A549 (cell line): Measurements from ENCODE around the gene LRRC19. TPM values are rescaled to one million over a fixed set of nuclear protein-coding genes. Genes with fewer than 3 reads are reported as not detected.
A peak's percentile ranks its signal among the peaks of the same experiment; 100 is the strongest.

Source experiments
- ATAC-seq, 2 experiments: fragments of 200-7000 bp in 1 of 2; fragments of >200 bp in 1 of 2; cut with Nextera tagmentation in 1 of 2; cut with Tn5 transposase in 1 of 2; 3 replicates each; pipeline versions ENCODE4 v1.8.0 to v1.9.1; 2018 to 2020; ENCODE audit warnings: mild to moderate bottlenecking in 1 of 2, moderate library complexity in 1 of 2
- CTCF ChIA-PET: fragments of 300-600 bp; sonication (Branson Sonifier 250); formaldehyde crosslinking; extraction: SDS; loops from one replicate; lab custom pipeline; 2021; ENCODE audit warnings: antibody characterized with exemption, inconsistent platforms; lab: Yijun Ruan, JAX
- POLR2A ChIA-PET: fragments of 350-600 bp; formaldehyde crosslinking; extraction: SDS; loops from one replicate; lab custom pipeline; 2021; ENCODE audit warnings: antibody characterized with exemption, inconsistent platforms; lab: Yijun Ruan, JAX
- DNase-seq, 2 experiments: peaks; one replicate each; pipeline versions ENCODE4 v3.0.0 to v3.0.0-alpha.2; 2011 to 2016; ENCODE audit warnings: low read depth in 1 of 2, low spot score in 1 of 2
- FAIRE-seq: peaks from 2 replicates; lab custom pipeline; 2011; peaks lifted over from hg19 to GRCh38; lab: Jason Lieb, UNC
- H3K27ac ChIP-seq, 2 experiments: fragments of >200 bp; sonication (Bioruptor Twin); formaldehyde crosslinking; 3 replicates each; pipeline ENCODE4 v1.5.1; 2016 to 2017
- H3K4me1 ChIP-seq: fragments of >200 bp; sonication (Bioruptor Twin); formaldehyde crosslinking; 3 replicates; pipeline ENCODE4 v1.6.1; 2016
- H3K4me2 ChIP-seq: fragments of >200 bp; sonication (Bioruptor Twin); formaldehyde crosslinking; 3 replicates; pipeline ENCODE4 v1.6.1; 2016
- H3K4me3 ChIP-seq: fragments of >200 bp; sonication (Bioruptor Twin); formaldehyde crosslinking; 3 replicates; pipeline ENCODE4 v1.5.1; 2016
- H3K9me3 ChIP-seq: fragments of >200 bp; sonication (Bioruptor Twin); formaldehyde crosslinking; 3 replicates; pipeline ENCODE4 v1.6.1; 2016
- BCL3 ChIP-seq: fragments of >200 bp; sonication (Bioruptor Twin); formaldehyde crosslinking; IDR thresholded peaks from 3 replicates; pipeline ENCODE4 v1.6.1; 2016
- CHD4 ChIP-seq: fragments of 200-600 bp; sonication (generic); IDR thresholded peaks from 2 replicates; pipeline ENCODE4 v1.6.1; 2016; ENCODE audit warnings: antibody characterized with exemption, mild to moderate bottlenecking, borderline replicate concordance
- EP300 ChIP-seq, 2 experiments: fragments of >200 bp; sonication (Bioruptor Twin); formaldehyde crosslinking; IDR thresholded peaks; 2 replicates in 1 of 2; 3 replicates in 1 of 2; pipeline ENCODE4 v1.6.1; 2016 to 2017
- ESRRA ChIP-seq: fragments of 150-350 bp; IDR thresholded peaks from 2 replicates; pipeline ENCODE4 v1.6.1; 2014; ENCODE audit warnings: mild to moderate bottlenecking, low read length, borderline replicate concordance
- HDAC2 ChIP-seq: fragments of 200-600 bp; sonication (generic); IDR thresholded peaks from 2 replicates; pipeline ENCODE4 v1.6.1; 2016
- JUN ChIP-seq, 2 experiments: fragments of >200 bp; sonication (Bioruptor Twin); formaldehyde crosslinking; IDR thresholded peaks; 2 replicates in 1 of 2; 3 replicates in 1 of 2; pipeline ENCODE4 v1.6.1; 2016 to 2017
- POLR2A ChIP-seq: IDR thresholded peaks from 2 replicates; pipeline ENCODE4 v1.6.1; 2012; ENCODE audit warnings: mild to moderate bottlenecking, low read length
- RNF2 ChIP-seq: fragments of 200-600 bp; sonication (generic); IDR thresholded peaks from 2 replicates; pipeline ENCODE4 v1.6.1; 2016; ENCODE audit warnings: low read depth, mild to moderate bottlenecking, antibody characterized with exemption, moderate library complexity, borderline replicate concordance
- SMC3 ChIP-seq: fragments of >200 bp; sonication (Bioruptor Twin); formaldehyde crosslinking; IDR thresholded peaks from 3 replicates; pipeline ENCODE4 v1.6.1; 2018; ENCODE audit warnings: inconsistent platforms
- TFCP2L1 ChIP-seq: fragments of 250-450 bp; sonication (Bioruptor Pico); IDR thresholded peaks from 2 replicates; pipeline ENCODE4 v1.5.0; 2021; ENCODE audit warnings: mild to moderate bottlenecking
- WGBS: methylation state at CpG from one replicate; pipeline ENCODE4 v1.1.6; 2017; ENCODE audit errors: missing lambda C conversion rate; 5-methylcytosine and 5-hydroxymethylcytosine counted together
- polyA plus RNA-seq, 4 experiments: library from polyadenylated mRNA; depleted of rRNA in 3 of 4; stranded (reverse); fragments of >200 nt; fragmentation: RNase III in 1 of 4; extraction: RNeasy Plus Mini Kit Qiagen cat#74134 plus additional on column Dnase treatment in 1 of 4; gene quantifications; 2 replicates in 3 of 4; 3 replicates in 1 of 4; pipeline ENCODE4 v1.2.3, GENCODE V29; 2011 to 2017
- TF ChIP-seq, protein P1 (sequence below): fragments of 200-600 bp; sonication (generic); IDR thresholded peaks from 2 replicates; pipeline ENCODE4 v1.6.1; 2016; ENCODE audit warnings: antibody characterized with exemption, mild to moderate bottlenecking, moderate library complexity
- TF ChIP-seq, protein P2 (sequence below): fragments of 250-450 bp; sonication (Bioruptor Pico); IDR thresholded peaks from 2 replicates; pipeline ENCODE4 v1.5.0; 2021; ENCODE audit warnings: mild to moderate bottlenecking, moderate library complexity, borderline replicate concordance

The LRRC19 gene
- polyA plus RNA-seq, 2 of the 4 experiments (the other 2 are of a cell fraction) = 0.09 TPM; not detected in 1

DNA sequence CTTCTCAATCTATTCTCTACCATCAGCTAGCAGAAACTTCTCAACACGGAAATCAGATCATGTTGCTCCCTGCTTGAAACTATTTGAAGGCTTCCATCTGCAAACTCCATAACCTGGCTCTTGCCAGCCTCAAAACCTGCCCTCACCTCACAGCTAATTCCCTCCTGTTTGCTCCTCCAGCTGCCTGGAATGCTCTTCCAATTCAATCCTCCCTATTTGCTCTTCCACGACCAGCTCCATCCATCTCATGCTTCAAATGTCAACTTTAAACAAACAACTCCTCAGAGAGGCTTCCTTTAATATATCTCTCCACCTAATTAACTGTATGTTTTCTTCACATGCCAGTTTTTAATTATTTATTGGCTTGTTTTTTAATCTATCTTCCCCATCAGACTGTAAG lies 59.9 kb downstream of the LRRC19 start:
- Histone ChIP-seq H3K27ac (peak overlapping the region in 1 of 2 experiments; percentile 96; a peak in 3 of 6 replicates), H3K9me3 (no peaks in the 10 kb centered on the region), H3K4me3 (peak overlapping the region; percentile 79), H3K4me1 (peaks cover 17% of the 10 kb centered on the region), H3K4me2 (peak overlapping the region; percentile 85)
- DNase-seq = no peak
- ATAC-seq = no peak
- TF ChIP-seq JUN (IDR thresholded peaks at IDR 0.05) (no peak), POLR2A (no peak), TFCP2L1 (no peak), CHD4 (no peak), BCL3 (no peak), ESRRA (no peak), RNF2 (no peak), HDAC2 (no peak), SMC3 (no peak), EP300 (IDR thresholded peaks at IDR 0.05) (no peak)
- TF ChIP-seq, protein P1, sequence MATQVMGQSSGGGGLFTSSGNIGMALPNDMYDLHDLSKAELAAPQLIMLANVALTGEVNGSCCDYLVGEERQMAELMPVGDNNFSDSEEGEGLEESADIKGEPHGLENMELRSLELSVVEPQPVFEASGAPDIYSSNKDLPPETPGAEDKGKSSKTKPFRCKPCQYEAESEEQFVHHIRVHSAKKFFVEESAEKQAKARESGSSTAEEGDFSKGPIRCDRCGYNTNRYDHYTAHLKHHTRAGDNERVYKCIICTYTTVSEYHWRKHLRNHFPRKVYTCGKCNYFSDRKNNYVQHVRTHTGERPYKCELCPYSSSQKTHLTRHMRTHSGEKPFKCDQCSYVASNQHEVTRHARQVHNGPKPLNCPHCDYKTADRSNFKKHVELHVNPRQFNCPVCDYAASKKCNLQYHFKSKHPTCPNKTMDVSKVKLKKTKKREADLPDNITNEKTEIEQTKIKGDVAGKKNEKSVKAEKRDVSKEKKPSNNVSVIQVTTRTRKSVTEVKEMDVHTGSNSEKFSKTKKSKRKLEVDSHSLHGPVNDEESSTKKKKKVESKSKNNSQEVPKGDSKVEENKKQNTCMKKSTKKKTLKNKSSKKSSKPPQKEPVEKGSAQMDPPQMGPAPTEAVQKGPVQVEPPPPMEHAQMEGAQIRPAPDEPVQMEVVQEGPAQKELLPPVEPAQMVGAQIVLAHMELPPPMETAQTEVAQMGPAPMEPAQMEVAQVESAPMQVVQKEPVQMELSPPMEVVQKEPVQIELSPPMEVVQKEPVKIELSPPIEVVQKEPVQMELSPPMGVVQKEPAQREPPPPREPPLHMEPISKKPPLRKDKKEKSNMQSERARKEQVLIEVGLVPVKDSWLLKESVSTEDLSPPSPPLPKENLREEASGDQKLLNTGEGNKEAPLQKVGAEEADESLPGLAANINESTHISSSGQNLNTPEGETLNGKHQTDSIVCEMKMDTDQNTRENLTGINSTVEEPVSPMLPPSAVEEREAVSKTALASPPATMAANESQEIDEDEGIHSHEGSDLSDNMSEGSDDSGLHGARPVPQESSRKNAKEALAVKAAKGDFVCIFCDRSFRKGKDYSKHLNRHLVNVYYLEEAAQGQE = no peak
- TF ChIP-seq, protein P2, sequence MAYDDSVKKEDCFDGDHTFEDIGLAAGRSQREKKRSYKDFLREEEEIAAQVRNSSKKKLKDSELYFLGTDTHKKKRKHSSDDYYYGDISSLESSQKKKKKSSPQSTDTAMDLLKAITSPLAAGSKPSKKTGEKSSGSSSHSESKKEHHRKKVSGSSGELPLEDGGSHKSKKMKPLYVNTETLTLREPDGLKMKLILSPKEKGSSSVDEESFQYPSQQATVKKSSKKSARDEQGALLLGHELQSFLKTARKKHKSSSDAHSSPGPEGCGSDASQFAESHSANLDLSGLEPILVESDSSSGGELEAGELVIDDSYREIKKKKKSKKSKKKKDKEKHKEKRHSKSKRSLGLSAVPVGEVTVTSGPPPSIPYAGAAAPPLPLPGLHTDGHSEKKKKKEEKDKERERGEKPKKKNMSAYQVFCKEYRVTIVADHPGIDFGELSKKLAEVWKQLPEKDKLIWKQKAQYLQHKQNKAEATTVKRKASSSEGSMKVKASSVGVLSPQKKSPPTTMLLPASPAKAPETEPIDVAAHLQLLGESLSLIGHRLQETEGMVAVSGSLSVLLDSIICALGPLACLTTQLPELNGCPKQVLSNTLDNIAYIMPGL = no peak
- ChIA-PET CTCF (interaction anchor here (1.6 kb wide), 1 partner anchor 53 kb away, joined by 4 read pairs; the partner anchor contains the start of gene CAAP1), POLR2A (no interaction called here)
- 10% methylated on average over 2 of the region's 2 CpGs for WGBS
- no peak for FAIRE-seq

Other genes with a start within 250 kb of the LRRC19 start
- 22.4 and 32.8 TPM in 2 replicates for gene CAAP1, start 112.9 kb downstream of the LRRC19 start, polyA plus RNA-seq (2011; rRNA removed)
- gene CAAP1, start 112.9 kb downstream of the LRRC19 start, polyA plus RNA-seq (2017; fragmentation: RNase III; extraction: RNeasy Plus Mini Kit Qiagen cat#74134 plus additional on column Dnase treatment) = 21.2 to 23.7 TPM (median 23.3 TPM) in 3 replicates
- 22.5 and 25.5 TPM in 2 replicates for gene PLAA, start 58.4 kb downstream of the LRRC19 start, polyA plus RNA-seq (2011; rRNA removed)
- 37.5 to 39.8 TPM (median 38.4 TPM) in 3 replicates for gene PLAA, start 58.4 kb downstream of the LRRC19 start, polyA plus RNA-seq (2017; fragmentation: RNase III; extraction: RNeasy Plus Mini Kit Qiagen cat#74134 plus additional on column Dnase treatment)
- gene IFT74, start 49.3 kb downstream of the LRRC19 start, polyA plus RNA-seq (2011; rRNA removed) = 17.3 and 26.3 TPM in 2 replicates
- 15.7 to 16.4 TPM (median 16.1 TPM) in 3 replicates for gene IFT74, start 49.3 kb downstream of the LRRC19 start, polyA plus RNA-seq (2017; fragmentation: RNase III; extraction: RNeasy Plus Mini Kit Qiagen cat#74134 plus additional on column Dnase treatment)
- 0.04 and 0.05 TPM in 2 replicates for gene TEK, start 103.6 kb upstream of the LRRC19 start, polyA plus RNA-seq (2011; rRNA removed)
- gene TEK, start 103.6 kb upstream of the LRRC19 start, polyA plus RNA-seq (2017; fragmentation: RNase III; extraction: RNeasy Plus Mini Kit Qiagen cat#74134 plus additional on column Dnase treatment) = 0.04 TPM in 1 of 3 replicates, not detected in the others